Measurements from ENCODE around the gene PDSS2. TPM values are rescaled to one million over a fixed set of nuclear protein-coding genes. Genes with fewer than 3 reads are reported as not detected.

PDSS2 gene
- polyA plus RNA-seq, 1 donor (not counting 4 experiments of a cell fraction or from before 2014, with no cell fraction given): 12.5 TPM

- Histone ChIP-seq H3K4me1 (ENCODE audit: control insufficient read depth, extremely low read depth, insufficient read depth, low read length) (no peaks in the 10 kb centered on the region), H3K4me2 (ENCODE audit: control insufficient read depth, extremely low read depth, insufficient read depth, low read depth, low read length) (no peak overlapping the region), H3K9me1 (ENCODE audit: control insufficient read depth, extremely low read depth, insufficient read depth, low read length) (no peaks in the 10 kb centered on the region), H4K20me1 (ENCODE audit: control insufficient read depth, extremely low read depth, insufficient read depth, low read length) (no peaks in the 10 kb centered on the region), H3K27me3 (ENCODE audit: control insufficient read depth, extremely low read depth, insufficient read depth, low read length) (no peaks in the 10 kb centered on the region), H3K79me2 (ENCODE audit: control insufficient read depth, insufficient read depth, low read length) (no peaks in the 10 kb centered on the region), H3K9me3 (ENCODE audit: control insufficient read depth, low read depth, low read length) (peaks cover 3% of the 10 kb centered on the region), H3K9ac (ENCODE audit: control insufficient read depth, extremely low read depth, insufficient read depth, low read length) (no peak overlapping the region), H2AFZ (ENCODE audit: control insufficient read depth, low read length) (no peak overlapping the region), H3K27ac (ENCODE audit: control insufficient read depth, insufficient read depth, low read length) (no peak overlapping the region), H3K4me3 (ENCODE audit: control insufficient read depth in 2 of 3, extremely low read depth in 1 of 3, insufficient read depth in 2 of 3, low read depth in 1 of 3, low read length in 3 of 3) (no peak overlapping the region), H3K36me3 (ENCODE audit: control insufficient read depth in 2 of 2, extremely low read depth in 1 of 2, insufficient read depth in 2 of 2, low read length in 2 of 2) (no peaks in the 10 kb centered on the region)
- no peak for DNase-seq (ENCODE audit: low read depth, low spot score)
- dilution Hi-C loops (cut with MboI; ENCODE audit: extremely low pct_ligation_motif_present, low sequenced_read_pairs): no loop called here
- TF ChIP-seq CTCF (optimal IDR thresholded peaks at IDR 0.05 in 1 of 3, IDR thresholded peaks at IDR 0.05 in 1 of 3, conservative IDR thresholded peaks at IDR 0.05 in 1 of 3; ENCODE audit: extremely low read depth in 1 of 3, insufficient read depth in 2 of 3, low read length in 3 of 3) (no peak), EZH2 (IDR thresholded peaks at IDR 0.05; ENCODE audit: low read length) (no peak)
- FAIRE-seq: no peak
Observed at GRCh38 chr6:107421696-107422256, 37.6 kb downstream of the PDSS2 start.

DNA sequence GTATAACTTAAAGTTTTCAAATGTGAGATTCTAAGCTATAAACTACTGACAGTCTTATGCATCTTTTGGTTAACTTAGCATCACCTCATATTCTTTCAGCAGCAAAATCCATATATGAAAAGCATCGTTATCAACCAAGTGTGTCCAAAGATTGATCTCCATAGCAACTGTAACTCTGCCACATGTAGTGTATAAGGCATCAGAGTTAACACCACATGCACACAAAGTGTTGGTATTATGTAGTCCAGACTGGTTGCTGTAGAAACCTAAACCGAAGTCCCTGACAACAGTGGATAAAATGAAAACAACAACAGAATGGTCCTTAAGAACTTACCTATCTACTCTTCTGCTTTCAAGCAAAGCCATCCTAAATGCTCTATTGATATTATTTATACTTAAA lies 39.6 kb downstream of the PDSS2 start:
- no peak overlapping the region for H3K4me3 ChIP-seq (ENCODE audit: control insufficient read depth in 2 of 3, extremely low read depth in 1 of 3, insufficient read depth in 2 of 3, low read depth in 1 of 3, low read length in 3 of 3)
- no peak overlapping the region for H3K9ac ChIP-seq (ENCODE audit: control insufficient read depth, extremely low read depth, insufficient read depth, low read length)
- no peaks in the 10 kb centered on the region for H3K79me2 ChIP-seq (ENCODE audit: control insufficient read depth, insufficient read depth, low read length)
- H4K20me1 ChIP-seq (ENCODE audit: control insufficient read depth, extremely low read depth, insufficient read depth, low read length): no peaks in the 10 kb centered on the region
- no peaks in the 10 kb centered on the region for H3K9me1 ChIP-seq (ENCODE audit: control insufficient read depth, extremely low read depth, insufficient read depth, low read length)
- no peak for TF ChIP-seq EZH2 (IDR thresholded peaks at IDR 0.05; ENCODE audit: low read length)
- no peak for TF ChIP-seq CTCF (optimal IDR thresholded peaks at IDR 0.05 in 1 of 3, IDR thresholded peaks at IDR 0.05 in 1 of 3, conservative IDR thresholded peaks at IDR 0.05 in 1 of 3; ENCODE audit: extremely low read depth in 1 of 3, insufficient read depth in 2 of 3, low read length in 3 of 3)
- H2AFZ ChIP-seq (ENCODE audit: control insufficient read depth, low read length): no peak overlapping the region
- H3K36me3 ChIP-seq (ENCODE audit: control insufficient read depth in 2 of 2, extremely low read depth in 1 of 2, insufficient read depth in 2 of 2, low read length in 2 of 2): no peaks in the 10 kb centered on the region
- H3K27me3 ChIP-seq (ENCODE audit: control insufficient read depth, extremely low read depth, insufficient read depth, low read length): no peaks in the 10 kb centered on the region
- no peak overlapping the region for H3K27ac ChIP-seq (ENCODE audit: control insufficient read depth, insufficient read depth, low read length)
- no peaks in the 10 kb centered on the region for H3K4me1 ChIP-seq (ENCODE audit: control insufficient read depth, extremely low read depth, insufficient read depth, low read length)
- FAIRE-seq (no peak), DNase-seq (ENCODE audit: low read depth, low spot score) (no peak)
- dilution Hi-C loops (cut with MboI; ENCODE audit: extremely low pct_ligation_motif_present, low sequenced_read_pairs): no loop called here
- no peak overlapping the region for H3K4me2 ChIP-seq (ENCODE audit: control insufficient read depth, extremely low read depth, insufficient read depth, low read depth, low read length)
- H3K9me3 ChIP-seq (ENCODE audit: control insufficient read depth, low read depth, low read length): no peaks in the 10 kb centered on the region

All from keratinocyte (primary cell).